HEK293 (cell line): ENCODE measurements around the gene BET1.
A peak's percentile ranks its signal among the peaks of the same experiment; 100 is the strongest.

Source experiments
- CTCF ChIA-PET: fragments of 350-600 bp; formaldehyde crosslinking; extraction: SDS; loops from one replicate; lab custom pipeline; 2021; ENCODE audit warnings: antibody characterized with exemption; lab: Yijun Ruan, JAX
- POLR2A ChIA-PET: fragments of 300-600 bp; formaldehyde crosslinking; extraction: SDS; loops from one replicate; lab custom pipeline; 2020; ENCODE audit warnings: antibody characterized with exemption, inconsistent platforms; lab: Yijun Ruan, JAX
- H3K27ac ChIP-seq: fragments of 200-500 bp; sonication (Bioruptor generic); 2 replicates; pipeline ENCODE4 v1.5.1; 2014; ENCODE audit warnings: low read depth, low read length, control low read depth, inconsistent platforms; ENCODE audit errors: extremely low read depth
- H3K36me3 ChIP-seq, 2 experiments: fragments of 200-500 bp in 1 of 2; sonication (Bioruptor generic) in 1 of 2; 1 replicate in 1 of 2; 2 replicates in 1 of 2; pipeline ENCODE4 v1.5.1; 2014 to 2017; ENCODE audit warnings: inconsistent platforms in 2 of 2, low read length in 2 of 2; ENCODE audit not compliant: control insufficient read depth in 2 of 2, insufficient read depth in 1 of 2
- H3K4me1 ChIP-seq: fragments of 200-500 bp; sonication (Bioruptor generic); 2 replicates; pipeline ENCODE4 v1.5.1; 2014; ENCODE audit warnings: mild to moderate bottlenecking, low read length, inconsistent platforms; ENCODE audit not compliant: control insufficient read depth, insufficient read depth
- H3K4me3 ChIP-seq: 2 replicates; pipeline ENCODE4 v1.5.1; 2011; ENCODE audit warnings: low read depth, mild to moderate bottlenecking, control low read depth, low read length, moderate library complexity
- H3K9me3 ChIP-seq: fragments of 200-500 bp; sonication (Bioruptor generic); 2 replicates; pipeline ENCODE4 v1.5.1; 2014; ENCODE audit warnings: low read depth, low read length, inconsistent platforms; ENCODE audit not compliant: control insufficient read depth, insufficient read depth
- ZFP37 ChIP-seq: fragments of 450-650 bp; formaldehyde crosslinking; IDR thresholded peaks from 2 replicates; pipeline ENCODE4 v1.5.1; 2016; ENCODE audit warnings: missing biosample characterization, missing genetic modification characterization
- ZNF16 ChIP-seq: fragments of 450-650 bp; formaldehyde crosslinking; IDR thresholded peaks from 2 replicates; pipeline ENCODE4 v1.5.1; 2016; ENCODE audit warnings: low read depth, missing biosample characterization, missing genetic modification characterization
- ZNF202 ChIP-seq: fragments of 450-650 bp; formaldehyde crosslinking; IDR thresholded peaks from 2 replicates; pipeline ENCODE4 v1.5.1; 2016; ENCODE audit warnings: missing biosample characterization, missing genetic modification characterization, borderline replicate concordance
- ZNF214 ChIP-seq: fragments of 450-650 bp; formaldehyde crosslinking; IDR thresholded peaks from 2 replicates; pipeline ENCODE4 v1.5.1; 2017; ENCODE audit warnings: missing biosample characterization, mild to moderate bottlenecking, missing genetic modification characterization, borderline replicate concordance
- ZNF280D ChIP-seq: fragments of 450-650 bp; formaldehyde crosslinking; IDR thresholded peaks from 2 replicates; pipeline ENCODE4 v1.5.1; 2016; ENCODE audit warnings: missing biosample characterization, missing genetic modification characterization
- ZNF37A ChIP-seq: fragments of 450-650 bp; IDR thresholded peaks from 2 replicates; pipeline ENCODE4 v1.5.1; 2018; ENCODE audit warnings: missing biosample characterization, missing genetic modification characterization
- ZNF433 ChIP-seq: fragments of 450-650 bp; formaldehyde crosslinking; IDR thresholded peaks from 2 replicates; pipeline ENCODE4 v1.5.1; 2016; ENCODE audit warnings: missing biosample characterization, missing genetic modification characterization, low read depth
- ZNF529 ChIP-seq: fragments of 450-650 bp; formaldehyde crosslinking; IDR thresholded peaks from 2 replicates; pipeline ENCODE4 v1.5.1; 2017; ENCODE audit warnings: missing genetic modification characterization, missing biosample characterization; ENCODE audit not compliant: insufficient replicate concordance
- ZNF544 ChIP-seq: fragments of 450-650 bp; formaldehyde crosslinking; IDR thresholded peaks from 2 replicates; pipeline ENCODE4 v1.5.0; 2017; ENCODE audit warnings: missing biosample characterization, missing genetic modification characterization
- ZNF561 ChIP-seq: fragments of 450-650 bp; IDR thresholded peaks from 2 replicates; pipeline ENCODE4 v1.5.1; 2018; ENCODE audit warnings: missing biosample characterization, missing genetic modification characterization, borderline replicate concordance
- ZNF623 ChIP-seq: fragments of 450-650 bp; formaldehyde crosslinking; IDR thresholded peaks from 2 replicates; pipeline ENCODE4 v1.5.1; 2016; ENCODE audit warnings: missing biosample characterization, missing genetic modification characterization
- ZNF626 ChIP-seq: fragments of 450-650 bp; sonication (Bioruptor Pico); formaldehyde crosslinking; IDR thresholded peaks from 2 replicates; pipeline ENCODE4 v1.5.1; 2018; ENCODE audit warnings: missing biosample characterization, missing genetic modification characterization, inconsistent platforms
- ZNF76 ChIP-seq: fragments of 450-650 bp; formaldehyde crosslinking; IDR thresholded peaks from 2 replicates; pipeline ENCODE4; 2016; ENCODE audit warnings: low read depth, missing biosample characterization, missing genetic modification characterization, borderline replicate concordance
- ZNF785 ChIP-seq: fragments of 450-650 bp; formaldehyde crosslinking; IDR thresholded peaks from 2 replicates; pipeline ENCODE4 v1.5.1; 2016; ENCODE audit warnings: missing biosample characterization, missing genetic modification characterization
- ZSCAN23 ChIP-seq: fragments of 450-650 bp; formaldehyde crosslinking; IDR thresholded peaks from 2 replicates; pipeline ENCODE4 v1.5.1; 2016; ENCODE audit warnings: missing biosample characterization, missing genetic modification characterization
- TF ChIP-seq, protein P1 (sequence below): fragments of 450-650 bp; formaldehyde crosslinking; IDR thresholded peaks from 2 replicates; pipeline ENCODE4 v1.5.1; 2017; ENCODE audit warnings: missing biosample characterization, mild to moderate bottlenecking, missing genetic modification characterization, moderate library complexity
- TF ChIP-seq, protein P2 (sequence below): fragments of 450-650 bp; formaldehyde crosslinking; IDR thresholded peaks from 2 replicates; pipeline ENCODE4 v1.5.1; 2016; ENCODE audit warnings: missing biosample characterization, missing genetic modification characterization
- TF ChIP-seq, protein P3 (sequence below): fragments of 450-650 bp; formaldehyde crosslinking; IDR thresholded peaks from 2 replicates; pipeline ENCODE4 v1.5.1; 2016; ENCODE audit warnings: missing biosample characterization, missing genetic modification characterization, low read depth
- TF ChIP-seq, protein P4 (sequence below): fragments of 450-650 bp; formaldehyde crosslinking; IDR thresholded peaks from 2 replicates; pipeline ENCODE4 v1.5.1; 2016; ENCODE audit warnings: missing biosample characterization, missing genetic modification characterization

The BET1 gene

GRCh38 chr7:94012746-94013145 lies 8.6 kb upstream of the BET1 start:
- TF ChIP-seq, protein P1, sequence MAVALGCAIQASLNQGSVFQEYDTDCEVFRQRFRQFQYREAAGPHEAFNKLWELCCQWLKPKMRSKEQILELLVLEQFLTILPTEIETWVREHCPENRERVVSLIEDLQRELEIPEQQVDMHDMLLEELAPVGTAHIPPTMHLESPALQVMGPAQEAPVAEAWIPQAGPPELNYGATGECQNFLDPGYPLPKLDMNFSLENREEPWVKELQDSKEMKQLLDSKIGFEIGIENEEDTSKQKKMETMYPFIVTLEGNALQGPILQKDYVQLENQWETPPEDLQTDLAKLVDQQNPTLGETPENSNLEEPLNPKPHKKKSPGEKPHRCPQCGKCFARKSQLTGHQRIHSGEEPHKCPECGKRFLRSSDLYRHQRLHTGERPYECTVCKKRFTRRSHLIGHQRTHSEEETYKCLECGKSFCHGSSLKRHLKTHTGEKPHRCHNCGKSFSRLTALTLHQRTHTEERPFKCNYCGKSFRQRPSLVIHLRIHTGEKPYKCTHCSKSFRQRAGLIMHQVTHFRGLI (tag by site-specific recombination): no peak
- TF ChIP-seq ZNF623 (tag by site-specific recombination) (no peak), ZFP37 (no peak)
- no peak overlapping the region for H3K27ac ChIP-seq
- H3K4me3 ChIP-seq: no peak overlapping the region
- CTCF ChIA-PET: no interaction called here
- no peaks in the 10 kb centered on the region for H3K9me3 ChIP-seq
- H3K36me3 ChIP-seq: no peaks in the 10 kb centered on the region
- H3K4me1 ChIP-seq: no peaks in the 10 kb centered on the region
- POLR2A ChIA-PET: no interaction called here

GRCh38 chr7:94011714-94012353 lies 7.7 kb upstream of the BET1 start:
- Histone ChIP-seq H3K27ac (no peak overlapping the region), H3K4me3 (no peak overlapping the region), H3K9me3 (no peaks in the 10 kb centered on the region), H3K36me3 (no peaks in the 10 kb centered on the region), H3K4me1 (no peaks in the 10 kb centered on the region)
- ChIA-PET CTCF (no interaction called here), POLR2A (no interaction called here)
- TF ChIP-seq ZNF626: no peak
- TF ChIP-seq ZNF202 (tag by site-specific recombination): 0 out of 2 replicates have a peak, but pooled peaks have one; percentile 31

DNA sequence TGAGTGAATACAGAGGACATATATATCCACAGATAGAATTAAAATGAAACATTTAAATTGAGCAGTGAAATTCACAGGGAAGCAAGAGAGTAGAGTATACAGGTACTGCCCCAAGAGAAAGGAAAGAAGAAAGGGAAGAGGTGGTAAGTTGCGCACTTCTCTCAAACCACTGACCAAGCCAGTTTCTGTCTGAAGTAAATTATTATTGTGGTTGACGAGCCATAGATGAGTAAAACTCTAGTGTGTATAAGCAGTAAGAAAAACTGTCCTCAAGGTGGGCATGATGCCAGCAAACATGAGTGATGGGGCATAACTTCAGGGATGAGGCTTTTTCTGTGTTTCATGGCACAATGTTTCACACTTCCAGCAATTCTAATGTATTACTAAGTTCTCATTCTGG lies 4.4 kb upstream of the BET1 start:
- Histone ChIP-seq H3K9me3 (no peaks in the 10 kb centered on the region), H3K27ac (no peak overlapping the region), H3K4me3 (no peak overlapping the region), H3K36me3 (no peaks in the 10 kb centered on the region), H3K4me1 (no peaks in the 10 kb centered on the region)
- ChIA-PET CTCF (no interaction called here), POLR2A (no interaction called here)
- TF ChIP-seq, protein P2, sequence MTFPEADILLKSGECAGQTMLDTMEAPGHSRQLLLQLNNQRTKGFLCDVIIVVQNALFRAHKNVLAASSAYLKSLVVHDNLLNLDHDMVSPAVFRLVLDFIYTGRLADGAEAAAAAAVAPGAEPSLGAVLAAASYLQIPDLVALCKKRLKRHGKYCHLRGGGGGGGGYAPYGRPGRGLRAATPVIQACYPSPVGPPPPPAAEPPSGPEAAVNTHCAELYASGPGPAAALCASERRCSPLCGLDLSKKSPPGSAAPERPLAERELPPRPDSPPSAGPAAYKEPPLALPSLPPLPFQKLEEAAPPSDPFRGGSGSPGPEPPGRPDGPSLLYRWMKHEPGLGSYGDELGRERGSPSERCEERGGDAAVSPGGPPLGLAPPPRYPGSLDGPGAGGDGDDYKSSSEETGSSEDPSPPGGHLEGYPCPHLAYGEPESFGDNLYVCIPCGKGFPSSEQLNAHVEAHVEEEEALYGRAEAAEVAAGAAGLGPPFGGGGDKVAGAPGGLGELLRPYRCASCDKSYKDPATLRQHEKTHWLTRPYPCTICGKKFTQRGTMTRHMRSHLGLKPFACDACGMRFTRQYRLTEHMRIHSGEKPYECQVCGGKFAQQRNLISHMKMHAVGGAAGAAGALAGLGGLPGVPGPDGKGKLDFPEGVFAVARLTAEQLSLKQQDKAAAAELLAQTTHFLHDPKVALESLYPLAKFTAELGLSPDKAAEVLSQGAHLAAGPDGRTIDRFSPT (tag by site-specific recombination): no peak
- no peak for TF ChIP-seq ZNF561 (tag by site-specific recombination)
- TF ChIP-seq, protein P3, sequence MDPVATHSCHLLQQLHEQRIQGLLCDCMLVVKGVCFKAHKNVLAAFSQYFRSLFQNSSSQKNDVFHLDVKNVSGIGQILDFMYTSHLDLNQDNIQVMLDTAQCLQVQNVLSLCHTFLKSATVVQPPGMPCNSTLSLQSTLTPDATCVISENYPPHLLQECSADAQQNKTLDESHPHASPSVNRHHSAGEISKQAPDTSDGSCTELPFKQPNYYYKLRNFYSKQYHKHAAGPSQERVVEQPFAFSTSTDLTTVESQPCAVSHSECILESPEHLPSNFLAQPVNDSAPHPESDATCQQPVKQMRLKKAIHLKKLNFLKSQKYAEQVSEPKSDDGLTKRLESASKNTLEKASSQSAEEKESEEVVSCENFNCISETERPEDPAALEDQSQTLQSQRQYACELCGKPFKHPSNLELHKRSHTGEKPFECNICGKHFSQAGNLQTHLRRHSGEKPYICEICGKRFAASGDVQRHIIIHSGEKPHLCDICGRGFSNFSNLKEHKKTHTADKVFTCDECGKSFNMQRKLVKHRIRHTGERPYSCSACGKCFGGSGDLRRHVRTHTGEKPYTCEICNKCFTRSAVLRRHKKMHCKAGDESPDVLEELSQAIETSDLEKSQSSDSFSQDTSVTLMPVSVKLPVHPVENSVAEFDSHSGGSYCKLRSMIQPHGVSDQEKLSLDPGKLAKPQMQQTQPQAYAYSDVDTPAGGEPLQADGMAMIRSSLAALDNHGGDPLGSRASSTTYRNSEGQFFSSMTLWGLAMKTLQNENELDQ (tag by site-specific recombination): no peak
- TF ChIP-seq ZNF280D: no peak
- no peak for TF ChIP-seq ZNF76 (tag by site-specific recombination)
- no peak for TF ChIP-seq ZNF433 (tag by site-specific recombination)
- no peak for TF ChIP-seq ZNF529 (tag by site-specific recombination)
- no peak for TF ChIP-seq ZNF785 (tag by site-specific recombination)
- no peak for TF ChIP-seq ZNF16 (tag by site-specific recombination)
- TF ChIP-seq ZNF214 (tag by site-specific recombination): no peak
- no peak for TF ChIP-seq ZSCAN23 (tag by site-specific recombination)
- no peak for TF ChIP-seq ZNF544 (tag by site-specific recombination)
- TF ChIP-seq, protein P4, sequence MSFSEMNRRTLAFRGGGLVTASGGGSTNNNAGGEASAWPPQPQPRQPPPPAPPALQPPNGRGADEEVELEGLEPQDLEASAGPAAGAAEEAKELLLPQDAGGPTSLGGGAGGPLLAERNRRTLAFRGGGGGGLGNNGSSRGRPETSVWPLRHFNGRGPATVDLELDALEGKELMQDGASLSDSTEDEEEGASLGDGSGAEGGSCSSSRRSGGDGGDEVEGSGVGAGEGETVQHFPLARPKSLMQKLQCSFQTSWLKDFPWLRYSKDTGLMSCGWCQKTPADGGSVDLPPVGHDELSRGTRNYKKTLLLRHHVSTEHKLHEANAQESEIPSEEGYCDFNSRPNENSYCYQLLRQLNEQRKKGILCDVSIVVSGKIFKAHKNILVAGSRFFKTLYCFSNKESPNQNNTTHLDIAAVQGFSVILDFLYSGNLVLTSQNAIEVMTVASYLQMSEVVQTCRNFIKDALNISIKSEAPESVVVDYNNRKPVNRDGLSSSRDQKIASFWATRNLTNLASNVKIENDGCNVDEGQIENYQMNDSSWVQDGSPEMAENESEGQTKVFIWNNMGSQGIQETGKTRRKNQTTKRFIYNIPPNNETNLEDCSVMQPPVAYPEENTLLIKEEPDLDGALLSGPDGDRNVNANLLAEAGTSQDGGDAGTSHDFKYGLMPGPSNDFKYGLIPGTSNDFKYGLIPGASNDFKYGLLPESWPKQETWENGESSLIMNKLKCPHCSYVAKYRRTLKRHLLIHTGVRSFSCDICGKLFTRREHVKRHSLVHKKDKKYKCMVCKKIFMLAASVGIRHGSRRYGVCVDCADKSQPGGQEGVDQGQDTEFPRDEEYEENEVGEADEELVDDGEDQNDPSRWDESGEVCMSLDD (tag by site-specific recombination): no peak
- TF ChIP-seq ZNF37A (tag by site-specific recombination): no peak
